Panc1 (cell line): ENCODE measurements around the gene DYNLT1. TPM values are rescaled to one million over a fixed set of nuclear protein-coding genes. Genes with fewer than 3 reads are reported as not detected.

Experiments
- ATAC-seq: fragments of 200-7000 bp; cut with Tn5 transposase; 2 replicates; pipeline ENCODE4 v1.9.1; 2020; ENCODE audit warnings: mild to moderate bottlenecking, moderate library complexity
- BruUV-seq: library from RNA; stranded (reverse); fragments of 400-500 nt; replicated peaks from 2 replicates; lab custom pipeline; 2021; lab: Mats Ljungman, UMichigan
- CTCF ChIA-PET: fragments of 300-600 bp; sonication (Branson Sonifier 250); formaldehyde crosslinking; loops from one replicate; lab custom pipeline; 2022; ENCODE audit warnings: antibody characterized with exemption; lab: Charles Lee
- POLR2A ChIA-PET: fragments of 300-600 bp; sonication (Branson Sonifier 250); formaldehyde crosslinking; loops from one replicate; lab custom pipeline; 2022; ENCODE audit warnings: antibody characterized with exemption; lab: Charles Lee
- DNase-seq: peaks from one replicate; pipeline ENCODE4 v3.0.0-alpha.2; 2010; ENCODE audit warnings: low read depth, low spot score
- H3K27ac ChIP-seq: 2 replicates; pipeline ENCODE4 v1.5.1; 2011; ENCODE audit warnings: mild to moderate bottlenecking, low read length, inconsistent platforms
- H3K27me3 ChIP-seq: fragments of 200-500 bp; sonication (Bioruptor generic); 2 replicates; pipeline ENCODE4 v1.6.0; 2014; ENCODE audit warnings: low read length, inconsistent platforms; ENCODE audit not compliant: control insufficient read depth, insufficient read depth
- H3K36me3 ChIP-seq: fragments of 200-500 bp; sonication (Bioruptor generic); 2 replicates; pipeline ENCODE4 v1.5.1; 2014; ENCODE audit warnings: inconsistent platforms, mild to moderate bottlenecking, low read length, moderate library complexity; ENCODE audit not compliant: control insufficient read depth, insufficient read depth
- H3K4me1 ChIP-seq: 2 replicates; pipeline ENCODE4 v1.5.1; 2011; ENCODE audit warnings: inconsistent platforms, mild to moderate bottlenecking, low read length, moderate library complexity; ENCODE audit not compliant: control insufficient read depth, insufficient read depth
- H3K4me3 ChIP-seq, 2 experiments: 2 replicates each; pipeline ENCODE4 v1.5.1; 2011 to 2012; ENCODE audit warnings: low read depth in 2 of 2, low read length in 2 of 2, mild to moderate bottlenecking in 2 of 2, inconsistent platforms in 1 of 2, moderate library complexity in 1 of 2
- H3K9me3 ChIP-seq: fragments of 200-500 bp; sonication (Bioruptor generic); 2 replicates; pipeline ENCODE4 v1.5.1; 2014; ENCODE audit warnings: low read depth, mild to moderate bottlenecking, inconsistent platforms, low read length, moderate library complexity; ENCODE audit not compliant: control insufficient read depth, insufficient read depth
- POLR2AphosphoS5 ChIP-seq: IDR thresholded peaks from 2 replicates; pipeline ENCODE4 v1.6.1; 2012; ENCODE audit warnings: mild to moderate bottlenecking, low read depth, low read length, moderate library complexity
- SIN3A ChIP-seq: IDR thresholded peaks from 2 replicates; pipeline ENCODE4 v1.6.1; 2012; ENCODE audit warnings: low read depth, mild to moderate bottlenecking, low read length, moderate library complexity, borderline replicate concordance; ENCODE audit not compliant: insufficient read depth
- TCF7L2 ChIP-seq: IDR thresholded peaks from 2 replicates; pipeline ENCODE4 v1.6.1; 2011; ENCODE audit warnings: mild to moderate bottlenecking, low read depth, low read length, inconsistent platforms
- in situ Hi-C: cut with HindIII; loops from 2 replicates; pipeline ENCODE4 v1.10.0; 2016; ENCODE audit warnings: low sequenced_read_pairs, low pct_unique_long_range_greater_than_20kb
- intact Hi-C: fragments of 100-400 bp; cut with micrococcal nuclease; formaldehyde crosslinking; loops from one replicate; pipeline ENCODE4 v1.10.0; 2022; ENCODE audit not compliant: unreplicated experiment
- total RNA-seq: library from RNA; stranded (reverse); gene quantifications from one replicate; pipeline ENCODE4 v1.2.1, GENCODE V29; 2021; ENCODE audit not compliant: unreplicated experiment
- TF ChIP-seq, protein P1 (sequence below), 2 experiments: IDR thresholded peaks; 2 replicates each; pipeline ENCODE4 v1.6.1; 2011 to 2012; ENCODE audit warnings: low read depth in 2 of 2, control low read depth in 1 of 2, low read length in 1 of 2, mild to moderate bottlenecking in 1 of 2, moderate library complexity in 1 of 2; ENCODE audit not compliant: insufficient read depth in 1 of 2
- TF ChIP-seq, protein P2 (sequence below): fragments of 450-650 bp; IDR thresholded peaks from 2 replicates; pipeline ENCODE4 v1.5.1; 2017; ENCODE audit warnings: mild to moderate bottlenecking

DYNLT1 gene
- total RNA-seq, 1 experiment from 2014 or later = 137 TPM

DNA sequence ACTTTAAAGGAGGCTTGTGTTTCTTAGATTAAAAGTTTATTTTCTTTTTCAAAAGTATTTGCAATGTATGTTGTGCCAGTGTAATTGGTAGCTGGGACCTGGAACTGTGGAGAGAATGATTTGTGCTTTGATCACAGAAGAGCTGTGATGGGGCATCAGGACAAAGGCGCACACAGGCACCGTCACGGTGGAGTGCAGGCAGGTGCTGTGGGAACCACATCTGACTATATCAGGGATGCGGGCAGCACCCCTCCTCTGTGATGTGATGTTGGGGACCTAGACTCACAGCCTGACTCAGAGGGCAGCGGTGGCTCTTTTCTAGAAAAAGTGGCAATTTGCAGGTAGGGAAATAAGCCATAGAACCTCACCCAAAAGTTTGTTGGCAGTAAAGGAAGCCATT lies 39.8 kb upstream of the DYNLT1 start:
- in situ Hi-C loops (no loop called here), intact Hi-C loops (no loop called here)
- POLR2A ChIA-PET = no interaction called here
- no peak for ATAC-seq
- no peak overlapping the region for H3K4me3 ChIP-seq
- H3K4me1 ChIP-seq = no peaks in the 10 kb centered on the region
- H3K9me3 ChIP-seq = no peaks in the 10 kb centered on the region
- TF ChIP-seq TCF7L2 (no peak), SIN3A (no peak), POLR2AphosphoS5 (no peak)
- TF ChIP-seq, protein P1, sequence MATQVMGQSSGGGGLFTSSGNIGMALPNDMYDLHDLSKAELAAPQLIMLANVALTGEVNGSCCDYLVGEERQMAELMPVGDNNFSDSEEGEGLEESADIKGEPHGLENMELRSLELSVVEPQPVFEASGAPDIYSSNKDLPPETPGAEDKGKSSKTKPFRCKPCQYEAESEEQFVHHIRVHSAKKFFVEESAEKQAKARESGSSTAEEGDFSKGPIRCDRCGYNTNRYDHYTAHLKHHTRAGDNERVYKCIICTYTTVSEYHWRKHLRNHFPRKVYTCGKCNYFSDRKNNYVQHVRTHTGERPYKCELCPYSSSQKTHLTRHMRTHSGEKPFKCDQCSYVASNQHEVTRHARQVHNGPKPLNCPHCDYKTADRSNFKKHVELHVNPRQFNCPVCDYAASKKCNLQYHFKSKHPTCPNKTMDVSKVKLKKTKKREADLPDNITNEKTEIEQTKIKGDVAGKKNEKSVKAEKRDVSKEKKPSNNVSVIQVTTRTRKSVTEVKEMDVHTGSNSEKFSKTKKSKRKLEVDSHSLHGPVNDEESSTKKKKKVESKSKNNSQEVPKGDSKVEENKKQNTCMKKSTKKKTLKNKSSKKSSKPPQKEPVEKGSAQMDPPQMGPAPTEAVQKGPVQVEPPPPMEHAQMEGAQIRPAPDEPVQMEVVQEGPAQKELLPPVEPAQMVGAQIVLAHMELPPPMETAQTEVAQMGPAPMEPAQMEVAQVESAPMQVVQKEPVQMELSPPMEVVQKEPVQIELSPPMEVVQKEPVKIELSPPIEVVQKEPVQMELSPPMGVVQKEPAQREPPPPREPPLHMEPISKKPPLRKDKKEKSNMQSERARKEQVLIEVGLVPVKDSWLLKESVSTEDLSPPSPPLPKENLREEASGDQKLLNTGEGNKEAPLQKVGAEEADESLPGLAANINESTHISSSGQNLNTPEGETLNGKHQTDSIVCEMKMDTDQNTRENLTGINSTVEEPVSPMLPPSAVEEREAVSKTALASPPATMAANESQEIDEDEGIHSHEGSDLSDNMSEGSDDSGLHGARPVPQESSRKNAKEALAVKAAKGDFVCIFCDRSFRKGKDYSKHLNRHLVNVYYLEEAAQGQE (IDR thresholded peaks at IDR 0.05; ENCODE audit: insufficient read depth in 1 of 2, low read depth in 2 of 2, low read length in 1 of 2) = no peak
- TF ChIP-seq, protein P2, sequence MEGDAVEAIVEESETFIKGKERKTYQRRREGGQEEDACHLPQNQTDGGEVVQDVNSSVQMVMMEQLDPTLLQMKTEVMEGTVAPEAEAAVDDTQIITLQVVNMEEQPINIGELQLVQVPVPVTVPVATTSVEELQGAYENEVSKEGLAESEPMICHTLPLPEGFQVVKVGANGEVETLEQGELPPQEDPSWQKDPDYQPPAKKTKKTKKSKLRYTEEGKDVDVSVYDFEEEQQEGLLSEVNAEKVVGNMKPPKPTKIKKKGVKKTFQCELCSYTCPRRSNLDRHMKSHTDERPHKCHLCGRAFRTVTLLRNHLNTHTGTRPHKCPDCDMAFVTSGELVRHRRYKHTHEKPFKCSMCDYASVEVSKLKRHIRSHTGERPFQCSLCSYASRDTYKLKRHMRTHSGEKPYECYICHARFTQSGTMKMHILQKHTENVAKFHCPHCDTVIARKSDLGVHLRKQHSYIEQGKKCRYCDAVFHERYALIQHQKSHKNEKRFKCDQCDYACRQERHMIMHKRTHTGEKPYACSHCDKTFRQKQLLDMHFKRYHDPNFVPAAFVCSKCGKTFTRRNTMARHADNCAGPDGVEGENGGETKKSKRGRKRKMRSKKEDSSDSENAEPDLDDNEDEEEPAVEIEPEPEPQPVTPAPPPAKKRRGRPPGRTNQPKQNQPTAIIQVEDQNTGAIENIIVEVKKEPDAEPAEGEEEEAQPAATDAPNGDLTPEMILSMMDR = no peak
- no peak for DNase-seq
- no TSS peak for BruUV-seq
- H3K27me3 ChIP-seq = no peaks in the 10 kb centered on the region
- no peaks in the 10 kb centered on the region for H3K36me3 ChIP-seq
- CTCF ChIA-PET = no interaction called here
- H3K27ac ChIP-seq = no peak overlapping the region

DNA sequence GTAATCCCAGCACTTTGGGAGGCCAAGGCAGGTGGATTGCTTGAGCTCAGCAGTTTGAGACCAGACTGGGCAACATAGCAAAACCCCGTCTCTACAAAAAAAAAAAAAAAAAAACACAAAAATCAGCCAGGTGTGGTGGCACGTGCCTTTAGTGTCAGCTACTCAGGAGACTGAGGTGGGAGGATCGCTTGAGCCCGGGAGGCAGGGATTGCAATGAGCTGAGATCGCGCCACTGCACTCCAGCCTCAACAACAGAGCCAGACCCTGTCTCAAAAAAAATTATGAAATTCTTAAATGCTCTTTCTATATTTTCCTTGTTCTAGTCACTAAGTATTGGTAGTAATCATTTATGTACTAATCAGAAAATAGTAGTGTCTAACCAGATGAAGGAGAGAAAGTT lies 35.9 kb upstream of the DYNLT1 start:
- TF ChIP-seq POLR2AphosphoS5 = no peak
- TF ChIP-seq, protein P1 (IDR thresholded peaks at IDR 0.05; ENCODE audit: insufficient read depth in 1 of 2, low read depth in 2 of 2, low read length in 1 of 2) = no peak
- no peak for TF ChIP-seq SIN3A
- no peak for TF ChIP-seq TCF7L2
- TF ChIP-seq, protein P2 = no peak
- Histone ChIP-seq H3K27me3 (no peaks in the 10 kb centered on the region), H3K9me3 (no peaks in the 10 kb centered on the region), H3K36me3 (no peaks in the 10 kb centered on the region), H3K4me3 (no peak overlapping the region), H3K27ac (no peak overlapping the region), H3K4me1 (no peaks in the 10 kb centered on the region; the same call in 1 of the 2 replicates)
- DNase-seq (no peak), ATAC-seq (no peak)
- ChIA-PET POLR2A (no interaction called here), CTCF (interaction anchor here (0.6 kb wide), 1 partner anchor 11 kb away, joined by 4 read pairs; no protein-coding TSS in a partner anchor)
- intact Hi-C loops (no loop called here), in situ Hi-C loops (no loop called here)
- BruUV-seq = no TSS peak
